ENCODE measurements around the gene CASQ2. TPM values are rescaled to one million over a fixed set of nuclear protein-coding genes. Genes with fewer than 3 reads are reported as not detected.

The CASQ2 gene
- total and polyA plus RNA-seq, 10 of the 15 experiments (the other 5 are each of a cell fraction or from before 2014, with no cell fraction given) = not detected

- TF ChIP-seq TARDBP (IDR thresholded peaks at IDR 0.05; ENCODE audit: borderline replicate concordance) (no peak), MTA3 (IDR thresholded peaks at IDR 0.05; ENCODE audit: borderline replicate concordance, low read length) (no peak), SP1 (IDR thresholded peaks at IDR 0.05; ENCODE audit: low read depth, low read length) (no peak)
Observed at GRCh38 chr1:115793162-115793561, 24.6 kb upstream of the CASQ2 start (continued).

DNA sequence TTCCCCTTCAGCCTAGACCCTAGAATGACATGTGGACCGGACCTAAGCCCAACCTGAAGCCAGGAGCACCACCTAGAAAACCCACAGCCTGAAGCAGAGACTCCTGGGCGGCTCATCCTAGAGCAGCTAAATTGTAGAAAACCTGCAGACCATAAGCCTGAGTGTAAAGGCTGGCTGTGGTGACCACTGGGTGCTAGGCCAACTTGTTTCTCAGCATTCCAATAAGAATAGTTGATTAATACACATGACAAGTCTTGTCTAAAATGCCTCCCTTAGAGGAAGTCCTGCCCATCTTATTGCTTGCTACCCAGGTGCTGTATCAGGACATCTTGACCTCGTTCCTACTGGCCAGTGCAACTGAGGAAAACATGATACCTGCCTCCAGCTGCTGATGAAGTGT is 23.3 kb upstream of the CASQ2 start:
- ChIA-PET POLR2A (no interaction called here), RAD21 (ENCODE audit: unreplicated experiment) (interaction anchor here (1.2 kb wide), 1 partner anchor 189 kb away, joined by 3 read pairs; no protein-coding TSS in a partner anchor), CTCF (interaction anchor here (0.9 kb wide), 1 partner anchor 20 kb away, joined by 4 read pairs; no protein-coding TSS in a partner anchor), SMC1A (ENCODE audit: uncharacterized antibody, unreplicated experiment) (no interaction called here)
- FAIRE-seq = no peak
- no peaks in the 10 kb centered on the region for H3K9me3 ChIP-seq (replicated peaks; ENCODE audit: control insufficient read depth, insufficient read depth, low read length)
- H3K27ac ChIP-seq (ENCODE audit: control insufficient read depth, insufficient read depth) = no peak overlapping the region
- H3K36me3 ChIP-seq (ENCODE audit: control insufficient read depth in 2 of 2, insufficient read depth in 2 of 2, low read length in 1 of 2) = no peaks in the 10 kb centered on the region
- no peaks in the 10 kb centered on the region for H4K20me1 ChIP-seq (ENCODE audit: control insufficient read depth, insufficient read depth)
- H3K79me2 ChIP-seq (ENCODE audit: control insufficient read depth, insufficient read depth, low read length) = no peaks in the 10 kb centered on the region
- in situ Hi-C loops (cut with MboI) (no loop called here), intact Hi-C loops (cut with micrococcal nuclease; ENCODE audit: unreplicated experiment) (no loop called here)
- H3K4me2 ChIP-seq (ENCODE audit: control insufficient read depth, insufficient read depth) = no peak overlapping the region
- DNase-seq (ENCODE audit: low read depth, low spot score) = no peak
- no peaks in the 10 kb centered on the region for H3K4me1 ChIP-seq (ENCODE audit: control insufficient read depth, insufficient read depth, low read length)
- no peak overlapping the region for H3K9ac ChIP-seq (ENCODE audit: control insufficient read depth, insufficient read depth, low read length)
- TF ChIP-seq ZNF274 (IDR thresholded peaks at IDR 0.05; ENCODE audit: insufficient read depth, insufficient read length) (no peak), ATF3 (IDR thresholded peaks at IDR 0.05; ENCODE audit: borderline replicate concordance, extremely low read depth, low read depth, low read length) (no peak), STAT3 (IDR thresholded peaks at IDR 0.05; ENCODE audit: low read depth, low read length) (no peak), NFYA (IDR thresholded peaks at IDR 0.05; ENCODE audit: borderline replicate concordance, low read depth, low read length) (no peak), NR2C2 (IDR thresholded peaks at IDR 0.05; ENCODE audit: borderline replicate concordance, control insufficient read depth, insufficient read length, low read depth) (no peak), ZNF24 (IDR thresholded peaks at IDR 0.05) (no peak), CBX3 (IDR thresholded peaks at IDR 0.05; ENCODE audit: borderline replicate concordance, low read depth) (no peak)
- TF ChIP-seq, protein P1, sequence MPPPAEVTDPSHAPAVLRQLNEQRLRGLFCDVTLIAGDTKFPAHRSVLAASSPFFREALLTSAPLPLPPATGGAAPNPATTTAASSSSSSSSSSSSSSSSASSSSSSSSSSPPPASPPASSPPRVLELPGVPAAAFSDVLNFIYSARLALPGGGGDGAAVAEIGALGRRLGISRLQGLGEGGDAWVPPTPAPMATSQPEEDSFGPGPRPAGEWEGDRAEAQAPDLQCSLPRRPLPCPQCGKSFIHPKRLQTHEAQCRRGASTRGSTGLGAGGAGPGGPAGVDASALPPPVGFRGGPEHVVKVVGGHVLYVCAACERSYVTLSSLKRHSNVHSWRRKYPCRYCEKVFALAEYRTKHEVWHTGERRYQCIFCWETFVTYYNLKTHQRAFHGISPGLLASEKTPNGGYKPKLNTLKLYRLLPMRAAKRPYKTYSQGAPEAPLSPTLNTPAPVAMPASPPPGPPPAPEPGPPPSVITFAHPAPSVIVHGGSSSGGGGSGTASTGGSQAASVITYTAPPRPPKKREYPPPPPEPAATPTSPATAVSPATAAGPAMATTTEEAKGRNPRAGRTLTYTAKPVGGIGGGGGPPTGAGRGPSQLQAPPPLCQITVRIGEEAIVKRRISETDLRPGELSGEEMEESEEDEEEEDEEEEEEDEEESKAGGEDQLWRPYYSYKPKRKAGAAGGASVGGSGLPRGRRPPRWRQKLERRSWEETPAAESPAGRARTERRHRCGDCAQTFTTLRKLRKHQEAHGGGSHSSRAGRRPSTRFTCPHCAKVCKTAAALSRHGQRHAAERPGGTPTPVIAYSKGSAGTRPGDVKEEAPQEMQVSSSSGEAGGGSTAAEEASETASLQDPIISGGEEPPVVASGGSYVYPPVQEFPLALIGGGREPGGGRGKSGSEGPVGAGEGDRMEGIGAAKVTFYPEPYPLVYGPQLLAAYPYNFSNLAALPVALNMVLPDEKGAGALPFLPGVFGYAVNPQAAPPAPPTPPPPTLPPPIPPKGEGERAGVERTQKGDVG (CRISPR knock-in tag; IDR thresholded peaks at IDR 0.05) = no peak
- TF ChIP-seq, protein P2, sequence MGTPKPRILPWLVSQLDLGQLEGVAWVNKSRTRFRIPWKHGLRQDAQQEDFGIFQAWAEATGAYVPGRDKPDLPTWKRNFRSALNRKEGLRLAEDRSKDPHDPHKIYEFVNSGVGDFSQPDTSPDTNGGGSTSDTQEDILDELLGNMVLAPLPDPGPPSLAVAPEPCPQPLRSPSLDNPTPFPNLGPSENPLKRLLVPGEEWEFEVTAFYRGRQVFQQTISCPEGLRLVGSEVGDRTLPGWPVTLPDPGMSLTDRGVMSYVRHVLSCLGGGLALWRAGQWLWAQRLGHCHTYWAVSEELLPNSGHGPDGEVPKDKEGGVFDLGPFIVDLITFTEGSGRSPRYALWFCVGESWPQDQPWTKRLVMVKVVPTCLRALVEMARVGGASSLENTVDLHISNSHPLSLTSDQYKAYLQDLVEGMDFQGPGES (IDR thresholded peaks at IDR 0.05) = no peak
- TF ChIP-seq, protein P3, sequence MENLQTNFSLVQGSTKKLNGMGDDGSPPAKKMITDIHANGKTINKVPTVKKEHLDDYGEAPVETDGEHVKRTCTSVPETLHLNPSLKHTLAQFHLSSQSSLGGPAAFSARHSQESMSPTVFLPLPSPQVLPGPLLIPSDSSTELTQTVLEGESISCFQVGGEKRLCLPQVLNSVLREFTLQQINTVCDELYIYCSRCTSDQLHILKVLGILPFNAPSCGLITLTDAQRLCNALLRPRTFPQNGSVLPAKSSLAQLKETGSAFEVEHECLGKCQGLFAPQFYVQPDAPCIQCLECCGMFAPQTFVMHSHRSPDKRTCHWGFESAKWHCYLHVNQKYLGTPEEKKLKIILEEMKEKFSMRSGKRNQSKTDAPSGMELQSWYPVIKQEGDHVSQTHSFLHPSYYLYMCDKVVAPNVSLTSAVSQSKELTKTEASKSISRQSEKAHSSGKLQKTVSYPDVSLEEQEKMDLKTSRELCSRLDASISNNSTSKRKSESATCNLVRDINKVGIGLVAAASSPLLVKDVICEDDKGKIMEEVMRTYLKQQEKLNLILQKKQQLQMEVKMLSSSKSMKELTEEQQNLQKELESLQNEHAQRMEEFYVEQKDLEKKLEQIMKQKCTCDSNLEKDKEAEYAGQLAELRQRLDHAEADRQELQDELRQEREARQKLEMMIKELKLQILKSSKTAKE (IDR thresholded peaks at IDR 0.05; ENCODE audit: low read depth, poor library complexity, severe bottlenecking) = no peak
- peaks cover 0 to 2% of the 10 kb centered on the region in 2 experiments; a peak in 1 of 4 replicates for H3K27me3 ChIP-seq (replicated peaks in 1 of 2; ENCODE audit: control insufficient read depth in 2 of 2, insufficient read depth in 2 of 2, low read length in 1 of 2)
- WGBS (ENCODE audit: insufficient coverage, insufficient replicate concordance, low lambda C conversion rate, missing lambda C conversion rate) = 17% methylated on average over 3 of the region's 3 CpGs
- BruUV-seq (replicated peaks) = no TSS peak
- ATAC-seq = no peak
- H2AFZ ChIP-seq (ENCODE audit: control insufficient read depth, low read depth, low read length) = no peak overlapping the region
- no peak overlapping the region for H3K4me3 ChIP-seq
